MM.1S (cell line): ENCODE data around the gene MMP7.

Experiments
- DNase-seq: peaks from one replicate; pipeline ENCODE4 v3.0.0-alpha.2; 2015
- H2AFZ ChIP-seq: fragments of 300-600 bp; sonication (generic); 2 replicates; pipeline ENCODE4 v1.6.0; 2016; ENCODE audit warnings: antibody characterized with exemption, low read length
- H3F3A ChIP-seq: fragments of 300-600 bp; sonication (generic); 2 replicates; pipeline ENCODE4 v1.6.1; 2016; ENCODE audit warnings: mild to moderate bottlenecking, antibody characterized with exemption, low read length, moderate library complexity, mixed read lengths; ENCODE audit not compliant: insufficient read depth
- H3K27ac ChIP-seq: fragments of 300-600 bp; sonication (generic); 2 replicates; pipeline ENCODE4 v1.5.1; 2016; ENCODE audit warnings: mild to moderate bottlenecking, low read length
- H3K27me3 ChIP-seq: fragments of 300-600 bp; sonication (generic); replicated peaks from 2 replicates; pipeline ENCODE4 v1.6.0; 2016; ENCODE audit warnings: low read length; ENCODE audit not compliant: insufficient read depth
- H3K36me3 ChIP-seq: fragments of 300-600 bp; sonication (generic); replicated peaks from 2 replicates; pipeline ENCODE4 v1.6.1; 2016; ENCODE audit warnings: mild to moderate bottlenecking, low read length, mixed read lengths; ENCODE audit not compliant: insufficient read depth
- H3K4me1 ChIP-seq: fragments of 300-600 bp; sonication (generic); 2 replicates; pipeline ENCODE4 v1.6.1; 2016; ENCODE audit warnings: low read length, mixed read lengths
- H3K4me2 ChIP-seq: fragments of 300-600 bp; sonication (generic); 2 replicates; pipeline ENCODE4 v1.6.0; 2016; ENCODE audit warnings: low read depth, low read length
- H3K4me3 ChIP-seq: fragments of 300-600 bp; sonication (generic); 2 replicates; pipeline ENCODE4 v1.5.1; 2016; ENCODE audit warnings: low read length, mixed read lengths
- H3K79me2 ChIP-seq: fragments of 300-600 bp; sonication (generic); 2 replicates; pipeline ENCODE4 v1.6.1; 2016; ENCODE audit warnings: mixed run types, low read length, mixed read lengths
- H3K9ac ChIP-seq: fragments of 300-600 bp; sonication (generic); 2 replicates; pipeline ENCODE4 v1.6.1; 2016; ENCODE audit warnings: low read length, mixed read lengths
- H3K9me2 ChIP-seq: fragments of 300-600 bp; sonication (generic); replicated peaks from 2 replicates; pipeline ENCODE4 v1.6.1; 2016; ENCODE audit warnings: mild to moderate bottlenecking, low read length, mixed read lengths; ENCODE audit not compliant: insufficient read depth
- H3K9me3 ChIP-seq: fragments of 300-600 bp; sonication (generic); replicated peaks from 2 replicates; pipeline ENCODE4 v1.6.1; 2016; ENCODE audit warnings: mild to moderate bottlenecking, low read length, mixed read lengths; ENCODE audit not compliant: insufficient read depth
- H4K20me1 ChIP-seq: fragments of 300-600 bp; sonication (generic); 2 replicates; pipeline ENCODE4 v1.6.1; 2016; ENCODE audit warnings: mild to moderate bottlenecking, low read length, moderate library complexity, mixed read lengths; ENCODE audit not compliant: insufficient read depth
- CTCF ChIP-seq: fragments of 300-600 bp; sonication (generic); IDR thresholded peaks from 2 replicates; pipeline ENCODE4 v1.5.1; 2016; ENCODE audit warnings: antibody characterized with exemption, low read length, mixed read lengths
- EZH2 ChIP-seq: fragments of 300-600 bp; sonication (generic); optimal IDR thresholded peaks from 2 replicates; pipeline ENCODE3; 2017; ENCODE audit warnings: low read depth, mild to moderate bottlenecking, antibody characterized with exemption, low read length, mixed read lengths
- EZH2phosphoT487 ChIP-seq: fragments of 300-600 bp; sonication (generic); IDR thresholded peaks from 2 replicates; pipeline ENCODE4 v1.6.1; 2018; ENCODE audit warnings: antibody characterized with exemption, low read length

The MMP7 gene

GRCh38 chr11:102527684-102528083, 2.9 kb downstream of the MMP7 start:
- H3K9me2 ChIP-seq, result no peaks in the 10 kb centered on the region
- no peak for DNase-seq
- no peak overlapping the region for H2AFZ ChIP-seq
- H3K4me2 ChIP-seq, result no peak overlapping the region
- no peak overlapping the region for H3K9ac ChIP-seq
- no peaks in the 10 kb centered on the region for H3K36me3 ChIP-seq
- H3K27ac ChIP-seq, result no peak overlapping the region
- H3F3A ChIP-seq, result no peaks in the 10 kb centered on the region
- TF ChIP-seq EZH2phosphoT487 (no peak), CTCF (no peak), EZH2 (no peak)
- H3K4me3 ChIP-seq, result no peak overlapping the region
- H3K27me3 ChIP-seq, result no peaks in the 10 kb centered on the region
- H3K79me2 ChIP-seq, result no peaks in the 10 kb centered on the region
- no peaks in the 10 kb centered on the region for H3K4me1 ChIP-seq
- no peaks in the 10 kb centered on the region for H4K20me1 ChIP-seq
- H3K9me3 ChIP-seq, result no peaks in the 10 kb centered on the region

GRCh38 chr11:102527041-102527440, 3.5 kb downstream of the MMP7 start:
- DNase-seq, result no peak
- H3K27ac ChIP-seq, result no peak overlapping the region
- H3K79me2 ChIP-seq, result no peaks in the 10 kb centered on the region
- H3K27me3 ChIP-seq, result no peaks in the 10 kb centered on the region
- no peak overlapping the region for H3K9ac ChIP-seq
- no peaks in the 10 kb centered on the region for H3K36me3 ChIP-seq
- H3K4me3 ChIP-seq, result no peak overlapping the region
- H2AFZ ChIP-seq, result no peak overlapping the region
- H3K4me1 ChIP-seq, result no peaks in the 10 kb centered on the region
- H3F3A ChIP-seq, result no peaks in the 10 kb centered on the region
- no peak for TF ChIP-seq CTCF
- TF ChIP-seq EZH2, result no peak
- TF ChIP-seq EZH2phosphoT487, result no peak
- no peak overlapping the region for H3K4me2 ChIP-seq
- H4K20me1 ChIP-seq, result no peaks in the 10 kb centered on the region
- H3K9me2 ChIP-seq, result no peaks in the 10 kb centered on the region
- H3K9me3 ChIP-seq, result no peaks in the 10 kb centered on the region

- TF ChIP-seq CTCF (no peak), EZH2phosphoT487 (no peak), EZH2 (no peak)
- Histone ChIP-seq H4K20me1 (no peaks in the 10 kb centered on the region), H3F3A (no peaks in the 10 kb centered on the region), H3K79me2 (no peaks in the 10 kb centered on the region), H2AFZ (no peak overlapping the region), H3K4me3 (no peak overlapping the region), H3K27me3 (no peaks in the 10 kb centered on the region), H3K27ac (no peak overlapping the region), H3K4me1 (no peaks in the 10 kb centered on the region), H3K4me2 (no peak overlapping the region), H3K9me2 (no peaks in the 10 kb centered on the region), H3K9me3 (no peaks in the 10 kb centered on the region), H3K36me3 (no peaks in the 10 kb centered on the region), H3K9ac (no peak overlapping the region)
- DNase-seq, result no peak
Observed at GRCh38 chr11:102523887-102524286, 6.7 kb downstream of the MMP7 start.
